Vagina (tissue), 2 donors: ENCODE measurements around the gene RIPOR3.

Experiments
- CTCF ChIP-seq, 3 experiments: fragments of 450-650 bp in 2 of 3; fragments of 200-600 bp in 1 of 3; sonication (generic) in 1 of 3; IDR thresholded peaks; one replicate each; pipeline ENCODE4 v1.5.1; 2017 to 2019; ENCODE audit warnings: antibody characterized with exemption in 3 of 3, mild to moderate bottlenecking in 2 of 3, moderate library complexity in 2 of 3
- POLR2A ChIP-seq, 2 donors: fragments of 450-650 bp; IDR thresholded peaks; one replicate each; pipeline ENCODE4 v1.6.1; 2017; ENCODE audit warnings: antibody characterized with exemption in 2 of 2, mild to moderate bottlenecking in 2 of 2, moderate library complexity in 2 of 2
- POLR2AphosphoS5 ChIP-seq, 2 donors: sonication (generic); formaldehyde crosslinking; IDR thresholded peaks; one replicate each; pipeline ENCODE4 v1.9.0; 2017; ENCODE audit warnings: antibody characterized with exemption in 2 of 2, mild to moderate bottlenecking in 2 of 2, low read depth in 1 of 2; ENCODE audit not compliant: insufficient read depth in 1 of 2

GRCh38 chr20:50588034-50588736 lies 103.2 kb downstream of the RIPOR3 start:
- peak; percentile 30 to 63 (median 59) for TF ChIP-seq CTCF (IDR thresholded peaks at IDR 0.05)
- no peak for TF ChIP-seq POLR2A (IDR thresholded peaks at IDR 0.05)
- TF ChIP-seq POLR2AphosphoS5 (IDR thresholded peaks at IDR 0.05; ENCODE audit: insufficient read depth in 1 of 2, low read depth in 1 of 2) = peak in 1 of 2 donors; percentile 27
